Subcutaneous adipose tissue (tissue), 4 donors: Measurements from ENCODE around the gene BOD1L1. TPM values are rescaled to one million over a fixed set of nuclear protein-coding genes. Genes with fewer than 3 reads are reported as not detected.

Experiments used
- total RNA-seq, 4 donors: library from RNA; depleted of rRNA; stranded (reverse); fragments of >200 nt; gene quantifications; one replicate each; pipeline ENCODE4 v1.1.0, GENCODE V29; 2016
- TF ChIP-seq, protein P1 (sequence below): fragments of 450-650 bp; IDR thresholded peaks from one replicate; pipeline ENCODE4 v1.5.1; 2016; ENCODE audit warnings: low read depth, mild to moderate bottlenecking, control low read depth, antibody characterized with exemption, moderate library complexity

The BOD1L1 gene
- total RNA-seq, 4 donors from 2014 or later: 41.1 to 51.4 (median 43.1) TPM

GRCh38 chr4:13599159-13599558, 28.4 kb downstream of the BOD1L1 start:
- TF ChIP-seq, protein P1, sequence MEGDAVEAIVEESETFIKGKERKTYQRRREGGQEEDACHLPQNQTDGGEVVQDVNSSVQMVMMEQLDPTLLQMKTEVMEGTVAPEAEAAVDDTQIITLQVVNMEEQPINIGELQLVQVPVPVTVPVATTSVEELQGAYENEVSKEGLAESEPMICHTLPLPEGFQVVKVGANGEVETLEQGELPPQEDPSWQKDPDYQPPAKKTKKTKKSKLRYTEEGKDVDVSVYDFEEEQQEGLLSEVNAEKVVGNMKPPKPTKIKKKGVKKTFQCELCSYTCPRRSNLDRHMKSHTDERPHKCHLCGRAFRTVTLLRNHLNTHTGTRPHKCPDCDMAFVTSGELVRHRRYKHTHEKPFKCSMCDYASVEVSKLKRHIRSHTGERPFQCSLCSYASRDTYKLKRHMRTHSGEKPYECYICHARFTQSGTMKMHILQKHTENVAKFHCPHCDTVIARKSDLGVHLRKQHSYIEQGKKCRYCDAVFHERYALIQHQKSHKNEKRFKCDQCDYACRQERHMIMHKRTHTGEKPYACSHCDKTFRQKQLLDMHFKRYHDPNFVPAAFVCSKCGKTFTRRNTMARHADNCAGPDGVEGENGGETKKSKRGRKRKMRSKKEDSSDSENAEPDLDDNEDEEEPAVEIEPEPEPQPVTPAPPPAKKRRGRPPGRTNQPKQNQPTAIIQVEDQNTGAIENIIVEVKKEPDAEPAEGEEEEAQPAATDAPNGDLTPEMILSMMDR: no peak

DNA sequence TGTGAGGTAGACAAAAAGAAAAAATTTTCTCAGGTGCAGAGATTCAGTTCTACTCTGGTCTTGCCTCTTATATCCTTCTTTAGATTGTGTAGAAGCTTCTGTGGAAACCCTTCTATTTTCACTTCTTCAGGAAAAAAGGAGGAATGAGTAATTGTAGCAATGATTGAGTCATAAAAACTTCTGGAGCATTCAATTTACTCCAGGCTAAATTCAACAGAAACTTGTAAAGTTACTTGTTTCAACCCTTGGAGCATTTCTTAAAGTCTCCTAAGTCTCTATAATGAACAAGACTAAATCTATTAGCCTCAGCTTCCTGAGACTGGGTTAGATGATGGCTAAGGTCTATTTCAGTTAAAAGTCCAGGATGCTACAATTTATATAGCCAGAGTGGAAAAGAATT, 29.9 kb downstream of the BOD1L1 start:
- TF ChIP-seq, protein P1: no peak

- TF ChIP-seq, protein P1: no peak
Observed at GRCh38 chr4:13597141-13597540, 30.4 kb downstream of the BOD1L1 start.

GRCh38 chr4:13592220-13592619, 35.3 kb downstream of the BOD1L1 start:
- TF ChIP-seq, protein P1: no peak

GRCh38 chr4:13590766-13591165, 36.8 kb downstream of the BOD1L1 start:
- TF ChIP-seq, protein P1: no peak

DNA sequence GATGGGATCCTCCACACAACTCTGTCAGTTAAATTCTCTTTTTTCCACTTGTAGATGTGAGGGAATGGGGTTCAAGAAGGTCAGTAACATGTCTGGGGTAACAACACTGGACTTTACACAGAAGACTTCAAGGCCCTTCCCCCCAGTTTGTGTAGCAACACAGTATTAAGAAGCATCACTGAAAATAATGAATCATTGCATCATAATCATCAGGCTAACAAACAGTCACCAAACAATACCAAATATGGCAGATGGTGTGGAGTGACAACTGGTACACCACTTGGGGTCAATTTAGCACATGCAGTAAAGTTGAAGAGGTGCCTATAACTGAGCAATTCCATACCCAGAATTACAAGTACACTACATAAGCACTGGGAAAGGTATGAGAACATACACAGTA, 38.6 kb downstream of the BOD1L1 start:
- TF ChIP-seq, protein P1: no peak

GRCh38 chr4:13584481-13584880, 43.0 kb downstream of the BOD1L1 start:
- TF ChIP-seq, protein P1: no peak
